ENCODE data around the gene RPL5. TPM values are rescaled to one million over a fixed set of nuclear protein-coding genes. Genes with fewer than 3 reads are reported as not detected.

Gene RPL5
- total and polyA plus RNA-seq, 4 donors, result 778 to 3,435 (median 1,388) TPM

- ATAC-seq (ENCODE audit: low FRiP score), result no peak
- 38 to 42% methylated on average over 2 of the region's 2 CpGs for WGBS, 2 donors
- Histone ChIP-seq H3K9me3 (ENCODE audit: control insufficient read depth, low read length) (no peaks in the 10 kb centered on the region), H3K4me3 (ENCODE audit: low read length in 2 of 2) (no peak overlapping the region), H3K27ac (ENCODE audit: low read depth in 1 of 2, low read length in 2 of 2) (no peak overlapping the region), H3K36me3 (ENCODE audit: control insufficient read depth in 1 of 2, insufficient read depth in 2 of 2, low read length in 1 of 2) (peaks cover 2 to 8% of the 10 kb centered on the region in 2 donors), H3K4me1 (ENCODE audit: control insufficient read depth in 1 of 2, insufficient read depth in 2 of 2, low read length in 2 of 2) (no peaks in the 10 kb centered on the region), H3K27me3 (ENCODE audit: control insufficient read depth in 1 of 2, insufficient read depth in 2 of 2, low read length in 1 of 2) (no peaks in the 10 kb centered on the region)
- DNase-seq, result no peak
- intact Hi-C loops (cut with DNase I), result no loop called here
These were observed 11.2 kb downstream of the RPL5 start for GRCh38 chr1:92843046-92843423.

GRCh38 chr1:92843429-92844352, 11.9 kb downstream of the RPL5 start:
- 80 to 81% methylated on average over 8 of the region's 8 CpGs for WGBS, 2 donors
- ATAC-seq (ENCODE audit: low FRiP score) (no peak), DNase-seq (no peak)
- no peak overlapping the region for H3K27ac ChIP-seq (ENCODE audit: low read depth in 1 of 2, low read length in 2 of 2)
- H3K9me3 ChIP-seq (ENCODE audit: control insufficient read depth, low read length), result no peaks in the 10 kb centered on the region
- no peaks in the 10 kb centered on the region for H3K27me3 ChIP-seq (ENCODE audit: control insufficient read depth in 1 of 2, insufficient read depth in 2 of 2, low read length in 1 of 2)
- peaks cover 2 to 8% of the 10 kb centered on the region in 2 donors for H3K36me3 ChIP-seq (ENCODE audit: control insufficient read depth in 1 of 2, insufficient read depth in 2 of 2, low read length in 1 of 2)
- H3K4me1 ChIP-seq (ENCODE audit: control insufficient read depth in 1 of 2, insufficient read depth in 2 of 2, low read length in 2 of 2), result no peaks in the 10 kb centered on the region
- intact Hi-C loops (cut with DNase I), result no loop called here
- H3K4me3 ChIP-seq (ENCODE audit: low read length in 2 of 2), result no peak overlapping the region

GRCh38 chr1:92844439-92844838, 12.6 kb downstream of the RPL5 start:
- Histone ChIP-seq H3K27me3 (ENCODE audit: control insufficient read depth in 1 of 2, insufficient read depth in 2 of 2, low read length in 1 of 2) (no peaks in the 10 kb centered on the region), H3K4me1 (ENCODE audit: control insufficient read depth in 1 of 2, insufficient read depth in 2 of 2, low read length in 2 of 2) (no peaks in the 10 kb centered on the region), H3K4me3 (ENCODE audit: low read length in 2 of 2) (no peak overlapping the region), H3K27ac (ENCODE audit: low read depth in 1 of 2, low read length in 2 of 2) (no peak overlapping the region), H3K36me3 (ENCODE audit: control insufficient read depth in 1 of 2, insufficient read depth in 2 of 2, low read length in 1 of 2) (peaks cover 2 to 8% of the 10 kb centered on the region in 2 donors), H3K9me3 (ENCODE audit: control insufficient read depth, low read length) (no peaks in the 10 kb centered on the region)
- intact Hi-C loops (cut with DNase I), result no loop called here
- no peak for DNase-seq
- 96 to 97% methylated on average over 3 of the region's 3 CpGs for WGBS, 2 donors
- no peak for ATAC-seq (ENCODE audit: low FRiP score)

- 58 to 59% methylated on average over 3 of the region's 3 CpGs for WGBS, 2 donors
- Histone ChIP-seq H3K4me1 (ENCODE audit: control insufficient read depth in 1 of 2, insufficient read depth in 2 of 2, low read length in 2 of 2) (no peaks in the 10 kb centered on the region), H3K27me3 (ENCODE audit: control insufficient read depth in 1 of 2, insufficient read depth in 2 of 2, low read length in 1 of 2) (no peaks in the 10 kb centered on the region), H3K27ac (ENCODE audit: low read depth in 1 of 2, low read length in 2 of 2) (no peak overlapping the region), H3K36me3 (ENCODE audit: control insufficient read depth in 1 of 2, insufficient read depth in 2 of 2, low read length in 1 of 2) (peaks cover 1 to 5% of the 10 kb centered on the region in 2 donors), H3K9me3 (ENCODE audit: control insufficient read depth, low read length) (no peaks in the 10 kb centered on the region), H3K4me3 (ENCODE audit: low read length in 2 of 2) (no peak overlapping the region)
- intact Hi-C loops (cut with DNase I), result no loop called here
- DNase-seq (no peak), ATAC-seq (ENCODE audit: low FRiP score) (no peak)
These were observed 14.1 kb downstream of the RPL5 start for GRCh38 chr1:92845908-92846307.

GRCh38 chr1:92848201-92848600, 16.4 kb downstream of the RPL5 start:
- WGBS, 2 donors, result 72 to 77% methylated on average over 4 of the region's 4 CpGs

GRCh38 chr1:92850019-92850418, 18.2 kb downstream of the RPL5 start:
- no peak for DNase-seq
- no peak for ATAC-seq (ENCODE audit: low FRiP score)
- intact Hi-C loops (cut with DNase I), result loop anchor here in 1 of 2 donors (10.0 kb wide), 1 partner anchor 115 kb away; the partner anchor contains the start of gene DIPK1A
- no peak overlapping the region for H3K27ac ChIP-seq (ENCODE audit: low read depth in 1 of 2, low read length in 2 of 2)
- no peak overlapping the region for H3K4me3 ChIP-seq (ENCODE audit: low read length in 2 of 2)
- H3K4me1 ChIP-seq (ENCODE audit: control insufficient read depth in 1 of 2, insufficient read depth in 2 of 2, low read length in 2 of 2), result no peaks in the 10 kb centered on the region
- 92 to 97% methylated on average over 3 of the region's 3 CpGs for WGBS, 2 donors
- H3K36me3 ChIP-seq (ENCODE audit: control insufficient read depth in 1 of 2, insufficient read depth in 2 of 2, low read length in 1 of 2), result peaks cover 0 to 1% of the 10 kb centered on the region in 2 donors
- H3K27me3 ChIP-seq (ENCODE audit: control insufficient read depth in 1 of 2, insufficient read depth in 2 of 2, low read length in 1 of 2), result no peaks in the 10 kb centered on the region
- H3K9me3 ChIP-seq (ENCODE audit: control insufficient read depth, low read length), result no peaks in the 10 kb centered on the region

More at GRCh38 chr1:92848201-92848600, 16.4 kb downstream of the RPL5 start:
- H3K27ac ChIP-seq (ENCODE audit: low read depth in 1 of 2, low read length in 2 of 2), result no peak overlapping the region
- H3K4me3 ChIP-seq (ENCODE audit: low read length in 2 of 2), result no peak overlapping the region
- H3K27me3 ChIP-seq (ENCODE audit: control insufficient read depth in 1 of 2, insufficient read depth in 2 of 2, low read length in 1 of 2), result no peaks in the 10 kb centered on the region
- intact Hi-C loops (cut with DNase I), result no loop called here
- ATAC-seq (ENCODE audit: low FRiP score) (no peak), DNase-seq (no peak)
- no peaks in the 10 kb centered on the region for H3K9me3 ChIP-seq (ENCODE audit: control insufficient read depth, low read length)
- H3K36me3 ChIP-seq (ENCODE audit: control insufficient read depth in 1 of 2, insufficient read depth in 2 of 2, low read length in 1 of 2), result peaks cover 1 to 5% of the 10 kb centered on the region in 2 donors
- no peaks in the 10 kb centered on the region for H3K4me1 ChIP-seq (ENCODE audit: control insufficient read depth in 1 of 2, insufficient read depth in 2 of 2, low read length in 2 of 2)

- Histone ChIP-seq H3K4me1 (ENCODE audit: control insufficient read depth in 1 of 2, insufficient read depth in 2 of 2, low read length in 2 of 2) (no peaks in the 10 kb centered on the region), H3K4me3 (ENCODE audit: low read length in 2 of 2) (no peak overlapping the region), H3K9me3 (ENCODE audit: control insufficient read depth, low read length) (no peaks in the 10 kb centered on the region), H3K27me3 (ENCODE audit: control insufficient read depth in 1 of 2, insufficient read depth in 2 of 2, low read length in 1 of 2) (no peaks in the 10 kb centered on the region), H3K36me3 (ENCODE audit: control insufficient read depth in 1 of 2, insufficient read depth in 2 of 2, low read length in 1 of 2) (peaks cover 0 to 1% of the 10 kb centered on the region in 2 donors), H3K27ac (ENCODE audit: low read depth in 1 of 2, low read length in 2 of 2) (no peak overlapping the region)
- WGBS, 2 donors, result 71 to 73% methylated on average over 2 of the region's 2 CpGs
- intact Hi-C loops (cut with DNase I), result loop anchor here in 1 of 2 donors (10.0 kb wide), 1 partner anchor 113 kb away; the partner anchor contains the start of gene DIPK1A
- DNase-seq (no peak), ATAC-seq (ENCODE audit: low FRiP score) (no peak)
These were observed 19.9 kb downstream of the RPL5 start for GRCh38 chr1:92851729-92852128.

- 95 to 96% methylated on average over 2 of the region's 2 CpGs for WGBS, 2 donors
- Histone ChIP-seq H3K9me3 (ENCODE audit: control insufficient read depth, low read length) (no peaks in the 10 kb centered on the region), H3K4me1 (ENCODE audit: control insufficient read depth in 1 of 2, insufficient read depth in 2 of 2, low read length in 2 of 2) (no peaks in the 10 kb centered on the region), H3K27me3 (ENCODE audit: control insufficient read depth in 1 of 2, insufficient read depth in 2 of 2, low read length in 1 of 2) (no peaks in the 10 kb centered on the region), H3K27ac (ENCODE audit: low read depth in 1 of 2, low read length in 2 of 2) (no peak overlapping the region), H3K4me3 (ENCODE audit: low read length in 2 of 2) (no peak overlapping the region), H3K36me3 (ENCODE audit: control insufficient read depth in 1 of 2, insufficient read depth in 2 of 2, low read length in 1 of 2) (peaks cover 0 to 1% of the 10 kb centered on the region in 2 donors)
- ATAC-seq (ENCODE audit: low FRiP score) (no peak), DNase-seq (no peak)
- intact Hi-C loops (cut with DNase I), result loop anchor here in 1 of 2 donors (10.0 kb wide), 1 partner anchor 112 kb away; the partner anchor contains the start of gene DIPK1A
These were observed 21.5 kb downstream of the RPL5 start for GRCh38 chr1:92853299-92853698.
